GM18505 (cell line): ENCODE data around the gene EMC6.
A peak's percentile ranks its signal among the peaks of the same experiment; 100 is the strongest.

ENCODE experiments used
- ATAC-seq: cut with Tn5 transposase; IDR thresholded peaks from one replicate; pipeline ENCODE4 v1.9.1; 2021; ENCODE audit not compliant: unreplicated experiment
- POLR2A ChIP-seq: IDR thresholded peaks from 4 replicates; pipeline ENCODE4 v1.6.1; 2011; ENCODE audit warnings: borderline replicate concordance; ENCODE audit not compliant: insufficient read depth, insufficient read length; ENCODE audit errors: extremely low read depth

EMC6 gene

GRCh38 chr17:3660311-3660891, 8.2 kb upstream of the EMC6 start:
- no peak for TF ChIP-seq POLR2A
- no peak for ATAC-seq

GRCh38 chr17:3663102-3664011, 5.3 kb upstream of the EMC6 start:
- no peak for ATAC-seq
- TF ChIP-seq POLR2A = no peak

- no peak for ATAC-seq
- no peak for TF ChIP-seq POLR2A
These were observed 2.8 kb upstream of the EMC6 start for GRCh38 chr17:3665834-3666233.

- ATAC-seq = no peak
- TF ChIP-seq POLR2A = no peak
These were observed 2.1 kb upstream of the EMC6 start for GRCh38 chr17:3666516-3666915.

GRCh38 chr17:3667366-3668278, 990 bp upstream of the EMC6 start:
- no peak for TF ChIP-seq POLR2A
- peak; percentile 15 for ATAC-seq

GRCh38 chr17:3669085-3669347, 404 bp downstream of the EMC6 start:
- no peak for TF ChIP-seq POLR2A
- ATAC-seq = peak; percentile 11

GRCh38 chr17:3669548-3669947, 936 bp downstream of the EMC6 start:
- TF ChIP-seq POLR2A = no peak
- ATAC-seq = no peak

GRCh38 chr17:3672571-3672970, 4.0 kb downstream of the EMC6 start:
- no peak for ATAC-seq
- TF ChIP-seq POLR2A = no peak

GRCh38 chr17:3675886-3676285, 7.3 kb downstream of the EMC6 start:
- ATAC-seq = no peak
- TF ChIP-seq POLR2A = no peak

- TF ChIP-seq POLR2A = no peak
- ATAC-seq = no peak
These were observed 9.6 kb downstream of the EMC6 start for GRCh38 chr17:3678095-3678820.

- ATAC-seq = no peak
- no peak for TF ChIP-seq POLR2A
These were observed 10.4 kb downstream of the EMC6 start for GRCh38 chr17:3678821-3679530.

GRCh38 chr17:3679531-3680126, 11.0 kb downstream of the EMC6 start:
- no peak for TF ChIP-seq POLR2A
- ATAC-seq = no peak
